B cell (primary cell): Measurements from ENCODE around the gene TELO2.

Experiments
- EZH2 ChIP-seq: IDR thresholded peaks from 2 replicates; pipeline ENCODE4 v1.6.1; 2012; ENCODE audit warnings: borderline replicate concordance, low read depth, mild to moderate bottlenecking, moderate library complexity, low read length; ENCODE audit not compliant: insufficient read depth, poor library complexity, severe bottlenecking
- TF ChIP-seq, protein P1 (sequence below): fragments of 200-600 bp; IDR thresholded peaks from one replicate; pipeline ENCODE4 v1.8.0; 2022; ENCODE audit warnings: antibody characterized with exemption, mild to moderate bottlenecking

- TF ChIP-seq, protein P1, sequence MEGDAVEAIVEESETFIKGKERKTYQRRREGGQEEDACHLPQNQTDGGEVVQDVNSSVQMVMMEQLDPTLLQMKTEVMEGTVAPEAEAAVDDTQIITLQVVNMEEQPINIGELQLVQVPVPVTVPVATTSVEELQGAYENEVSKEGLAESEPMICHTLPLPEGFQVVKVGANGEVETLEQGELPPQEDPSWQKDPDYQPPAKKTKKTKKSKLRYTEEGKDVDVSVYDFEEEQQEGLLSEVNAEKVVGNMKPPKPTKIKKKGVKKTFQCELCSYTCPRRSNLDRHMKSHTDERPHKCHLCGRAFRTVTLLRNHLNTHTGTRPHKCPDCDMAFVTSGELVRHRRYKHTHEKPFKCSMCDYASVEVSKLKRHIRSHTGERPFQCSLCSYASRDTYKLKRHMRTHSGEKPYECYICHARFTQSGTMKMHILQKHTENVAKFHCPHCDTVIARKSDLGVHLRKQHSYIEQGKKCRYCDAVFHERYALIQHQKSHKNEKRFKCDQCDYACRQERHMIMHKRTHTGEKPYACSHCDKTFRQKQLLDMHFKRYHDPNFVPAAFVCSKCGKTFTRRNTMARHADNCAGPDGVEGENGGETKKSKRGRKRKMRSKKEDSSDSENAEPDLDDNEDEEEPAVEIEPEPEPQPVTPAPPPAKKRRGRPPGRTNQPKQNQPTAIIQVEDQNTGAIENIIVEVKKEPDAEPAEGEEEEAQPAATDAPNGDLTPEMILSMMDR = no peak
- no peak for TF ChIP-seq EZH2
Measured at GRCh38 chr16:1447965-1448364, 45.2 kb upstream of the TELO2 start.
